Psoas muscle (tissue), 8 donors: ENCODE measurements around the gene SLC43A2. TPM values are rescaled to one million over a fixed set of nuclear protein-coding genes. Genes with fewer than 3 reads are reported as not detected.
A peak's percentile ranks its signal among the peaks of the same experiment; 100 is the strongest.

Source experiments
- ATAC-seq, 4 donors: fragments of 200-7000 bp; cut with Tn5 transposase; one replicate each; pipeline ENCODE4 v1.9.1; 2020; ENCODE audit warnings: moderate library complexity in 3 of 4, mild to moderate bottlenecking in 2 of 4
- DNase-seq, 2 donors: peaks; one replicate each; pipeline ENCODE4 v3.0.0-alpha.2; 2020
- H3K27ac ChIP-seq: fragments of 200-600 bp; one replicate; pipeline ENCODE4 v1.8.0; 2022
- H3K27me3 ChIP-seq, 3 donors: fragments of 200-600 bp in 1 of 3; one replicate each; pipeline versions ENCODE4 v1.6.1 to v1.8.0; 2013 to 2022; ENCODE audit warnings: low read length in 2 of 3, mild to moderate bottlenecking in 2 of 3, moderate library complexity in 1 of 3; ENCODE audit not compliant: insufficient read depth in 3 of 3
- H3K36me3 ChIP-seq, 2 donors: fragments of 200-600 bp in 1 of 2; one replicate each; pipeline versions ENCODE4 v1.6.1 to v1.8.0; 2013 to 2022; ENCODE audit warnings: low read depth in 1 of 2, mild to moderate bottlenecking in 1 of 2, moderate library complexity in 1 of 2; ENCODE audit not compliant: insufficient read depth in 1 of 2
- H3K4me1 ChIP-seq: fragments of 200-600 bp; one replicate; pipeline ENCODE4 v1.8.0; 2022
- H3K4me3 ChIP-seq: fragments of 200-600 bp; one replicate; pipeline ENCODE4 v1.8.0; 2022; ENCODE audit warnings: mild to moderate bottlenecking
- H3K9me3 ChIP-seq: fragments of 200-600 bp; one replicate; pipeline ENCODE4 v1.8.0; 2022
- CTCF ChIP-seq: fragments of 200-600 bp; IDR thresholded peaks from one replicate; pipeline ENCODE4 v1.8.0; 2022; ENCODE audit warnings: antibody characterized with exemption
- WGBS, 3 donors: extraction: QIAGEN DNeasy Blood & Tissue Kit; methylation state at CpG; one replicate each; pipeline versions ENCODE4 v1.1.6 to v1.1.7; 2013; 5-methylcytosine and 5-hydroxymethylcytosine counted together
- intact Hi-C, 2 donors: fragments of 100-400 bp; cut with DNase I; formaldehyde crosslinking; loops; one replicate each; pipeline versions ENCODE4 v1.11.0 to v1.14.2; 2022
- polyA plus RNA-seq, 3 donors: library from polyadenylated mRNA; stranded (reverse); fragments of 200-250 nt; gene quantifications; one replicate each; pipeline ENCODE4 v1.2.3, GENCODE V29; 2013
- total RNA-seq, 4 donors: library from RNA; stranded (reverse); fragmentation: NEBNext Ultra II Directional in 2 of 4; extraction: Animal tissue kit (Norgen Biotek cat#: 25700) in 2 of 4; gene quantifications; one replicate each; pipeline versions ENCODE4 v1.2.1 to v1.2.4, GENCODE V29; 2021 to 2023
- donor health status: healthy with polysubstance abuse.
- donor health status: DM: no; HTN: no; CAD: no; lungs with moderate emphysema.
- donor health status: Bipolar disorder and iron deficiency.
- donor health status: healthy.
- donor health status: DM: yes; HTN: yes; CAD: no.
- donor health status: DM: no; HTN: no; CAD: no.
- donor health status: DM: no; HTN: no; CAD: no.
- donor health status: DM: yes; HTN: yes; CAD: no.

Gene SLC43A2
- total and polyA plus RNA-seq, 7 donors = 9.5 to 70.5 (median 21.7) TPM

GRCh38 chr17:1612400-1612799, 16.2 kb downstream of the SLC43A2 start:
- H3K4me1 ChIP-seq = no peaks in the 10 kb centered on the region
- no peak overlapping the region for H3K27ac ChIP-seq
- no peak for ATAC-seq
- no peaks in the 10 kb centered on the region for H3K27me3 ChIP-seq
- 70 to 72% (median 71%) methylated on average over 16 of the region's 16 CpGs for WGBS, 3 donors
- intact Hi-C loops = no loop called here
- TF ChIP-seq CTCF = no peak
- H3K4me3 ChIP-seq = no peak overlapping the region
- H3K36me3 ChIP-seq = peaks cover 0 to 48% of the 10 kb centered on the region in 2 donors
- DNase-seq = no peak
- no peaks in the 10 kb centered on the region for H3K9me3 ChIP-seq

DNA sequence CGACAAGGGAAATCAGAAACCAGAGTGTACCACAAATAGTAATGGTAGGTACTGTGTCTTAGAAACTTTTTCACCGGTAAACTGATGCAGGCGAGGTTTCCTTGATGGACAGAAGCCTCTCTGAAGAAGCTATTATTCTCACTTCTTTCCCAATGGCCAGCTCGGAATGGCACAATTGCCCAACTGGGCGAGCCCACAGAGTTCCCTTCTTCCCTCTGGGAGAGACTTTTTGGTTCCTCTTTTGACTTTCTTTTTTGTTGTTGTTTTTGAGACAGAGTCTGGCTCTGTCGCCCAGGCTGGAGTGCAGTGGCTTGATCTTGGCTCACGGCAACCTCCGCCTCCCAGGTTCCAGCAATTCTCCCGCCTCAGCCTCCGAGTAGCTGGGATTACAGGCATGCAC, 16.9 kb downstream of the SLC43A2 start:
- Histone ChIP-seq H3K27me3 (no peaks in the 10 kb centered on the region), H3K27ac (no peak overlapping the region), H3K9me3 (no peaks in the 10 kb centered on the region), H3K36me3 (peaks cover 0 to 43% of the 10 kb centered on the region in 2 donors), H3K4me1 (no peaks in the 10 kb centered on the region), H3K4me3 (no peak overlapping the region)
- 87 to 88% (median 87%) methylated on average over 10 of the region's 10 CpGs for WGBS, 3 donors
- intact Hi-C loops = no loop called here
- ATAC-seq = no peak
- TF ChIP-seq CTCF = no peak
- DNase-seq = no peak

DNA sequence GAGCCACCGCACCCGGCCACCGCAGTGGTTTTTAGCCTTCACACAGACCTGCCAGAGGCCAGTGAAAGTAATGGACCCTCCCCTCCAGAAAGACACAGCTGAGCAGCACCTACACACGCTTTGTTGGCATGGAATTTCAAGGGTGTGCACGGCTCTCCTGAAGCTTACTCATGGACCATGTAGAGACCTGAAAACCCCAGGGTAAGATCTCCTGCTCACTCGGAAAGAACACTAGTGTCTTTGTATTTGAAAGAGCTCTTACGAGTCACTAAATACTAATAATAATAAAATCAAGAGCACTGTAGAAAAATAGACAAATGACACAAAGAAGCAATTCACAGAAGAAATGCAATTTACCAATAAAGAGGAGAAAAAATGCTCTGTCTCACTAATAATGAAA, 20.0 kb downstream of the SLC43A2 start:
- ATAC-seq (no peak), DNase-seq (no peak)
- Histone ChIP-seq H3K36me3 (peaks cover 0 to 32% of the 10 kb centered on the region in 2 donors), H3K27me3 (no peaks in the 10 kb centered on the region), H3K9me3 (no peaks in the 10 kb centered on the region), H3K4me1 (peaks cover 14% of the 10 kb centered on the region), H3K27ac (no peak overlapping the region), H3K4me3 (no peak overlapping the region)
- WGBS, 3 donors = 95 to 96% (median 95%) methylated on average over 7 of the region's 7 CpGs
- intact Hi-C loops = no loop called here
- TF ChIP-seq CTCF = no peak

- no peak for TF ChIP-seq CTCF
- no peaks in the 10 kb centered on the region for H3K9me3 ChIP-seq
- ATAC-seq (no peak), DNase-seq (no peak)
- H3K27ac ChIP-seq = peak overlapping the region; percentile 6
- no peak overlapping the region for H3K4me3 ChIP-seq
- H3K4me1 ChIP-seq = peaks cover 14% of the 10 kb centered on the region
- WGBS, 3 donors = 91 to 92% (median 91%) methylated on average over 5 of the region's 5 CpGs
- peaks cover 0 to 29% of the 10 kb centered on the region in 2 donors for H3K36me3 ChIP-seq
- H3K27me3 ChIP-seq = no peaks in the 10 kb centered on the region
- intact Hi-C loops = no loop called here
Measured at GRCh38 chr17:1607971-1608320, 20.7 kb downstream of the SLC43A2 start.

DNA sequence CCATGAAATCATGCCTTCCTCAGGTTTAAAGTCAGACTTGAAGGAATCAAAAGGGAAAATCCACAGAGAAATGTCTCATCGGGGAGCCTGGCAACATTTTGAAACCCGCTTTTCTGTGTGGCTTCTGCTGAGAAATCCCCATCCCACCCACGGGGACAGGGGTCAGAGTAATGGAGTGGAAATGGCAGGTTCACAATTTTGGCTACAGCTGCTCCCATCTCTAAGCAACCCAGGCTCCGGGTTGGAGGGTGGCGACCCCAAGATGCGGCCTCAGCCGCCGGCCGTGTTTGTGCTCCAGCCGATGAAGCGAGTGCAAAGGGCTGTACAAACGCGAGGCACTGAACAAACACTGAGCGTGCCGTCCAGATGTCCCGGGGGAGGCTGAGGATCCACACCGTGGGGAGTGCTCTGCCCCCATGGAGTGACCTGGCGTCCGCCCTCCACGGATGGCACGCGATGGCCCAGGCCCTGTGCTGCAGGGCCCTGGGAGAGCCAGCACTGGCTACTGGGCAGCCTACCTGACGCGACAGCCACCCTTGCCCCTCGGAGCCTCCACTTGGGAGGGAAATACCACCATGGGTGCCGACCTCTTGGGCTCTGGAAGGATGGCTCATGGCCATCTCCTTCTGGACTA, 22.2 kb downstream of the SLC43A2 start:
- Histone ChIP-seq H3K36me3 (peaks cover 0 to 17% of the 10 kb centered on the region in 2 donors), H3K9me3 (no peaks in the 10 kb centered on the region), H3K4me1 (peaks cover 14% of the 10 kb centered on the region), H3K27ac (peak overlapping the region; percentile 36), H3K4me3 (no peak overlapping the region), H3K27me3 (no peaks in the 10 kb centered on the region)
- intact Hi-C loops = no loop called here
- 79 to 87% (median 85%) methylated on average over 26 of the region's 26 CpGs for WGBS, 3 donors
- TF ChIP-seq CTCF = no peak
- ATAC-seq (peak in 1 of 4 donors; percentile 15), DNase-seq (no peak)
